HepG2 (cell line): ENCODE results near the gene MAP3K1. TPM values are rescaled to one million over a fixed set of nuclear protein-coding genes. Genes with fewer than 3 reads are reported as not detected.

Experiments
- ATF3 ChIP-seq: sonication (generic); formaldehyde crosslinking; IDR thresholded peaks from 2 replicates; pipeline ENCODE4 v1.4.0; 2020; ENCODE audit warnings: missing genetic modification reagents
- CEBPG ChIP-seq: IDR thresholded peaks from 2 replicates; pipeline ENCODE4 v1.6.1; 2016
- HMGA1 ChIP-seq: sonication (generic); formaldehyde crosslinking; conservative IDR thresholded peaks from 2 replicates; pipeline ENCODE4 v1.4.0; 2020; ENCODE audit warnings: missing genetic modification reagents
- IRF2 ChIP-seq: IDR thresholded peaks from 2 replicates; pipeline ENCODE4 v1.6.1; 2018; ENCODE audit warnings: missing genetic modification reagents, missing compliant biosample characterization
- PCBP1 ChIP-seq: fragments of 200-400 bp; formaldehyde crosslinking; IDR thresholded peaks from 2 replicates; pipeline ENCODE4 v1.6.1; 2017; ENCODE audit warnings: mild to moderate bottlenecking, low read depth, low read length, borderline replicate concordance
- PRDM4 ChIP-seq: sonication (generic); formaldehyde crosslinking; IDR thresholded peaks from 2 replicates; pipeline ENCODE4 v1.9.0; 2021; ENCODE audit warnings: missing genetic modification reagents, borderline replicate concordance
- RBAK ChIP-seq: sonication (generic); formaldehyde crosslinking; IDR thresholded peaks from 2 replicates; pipeline ENCODE4 v1.5.1; 2020; ENCODE audit warnings: mild to moderate bottlenecking, missing genetic modification reagents
- RFX1 ChIP-seq: fragments of 450-650 bp; IDR thresholded peaks from 2 replicates; pipeline ENCODE4 v1.6.1; 2017
- RXRA ChIP-seq: sonication (generic); formaldehyde crosslinking; IDR thresholded peaks from 2 replicates; pipeline ENCODE4 v1.5.1; 2020; ENCODE audit warnings: missing genetic modification reagents
- SMARCE1 ChIP-seq: fragments of 450-650 bp; IDR thresholded peaks from 2 replicates; pipeline ENCODE4 v1.6.1; 2017; ENCODE audit warnings: borderline replicate concordance
- STAG1 ChIP-seq: sonication (generic); formaldehyde crosslinking; IDR thresholded peaks from 2 replicates; pipeline ENCODE4 v1.4.0; 2020; ENCODE audit warnings: missing genetic modification reagents
- ZBTB2 ChIP-seq: sonication (generic); formaldehyde crosslinking; IDR thresholded peaks from 2 replicates; pipeline ENCODE4 v1.8.0; 2022; ENCODE audit warnings: low read depth, missing genetic modification reagents
- ZNF232 ChIP-seq: sonication (generic); formaldehyde crosslinking; IDR thresholded peaks from 2 replicates; pipeline ENCODE4 v1.4.0; 2020; ENCODE audit warnings: missing genetic modification reagents, borderline replicate concordance
- ZNF24 ChIP-seq: fragments of 450-650 bp; IDR thresholded peaks from 2 replicates; pipeline ENCODE4 v1.6.1; 2017; ENCODE audit warnings: antibody characterized with exemption, mild to moderate bottlenecking
- ZNF274 ChIP-seq: sonication (generic); formaldehyde crosslinking; IDR thresholded peaks from 2 replicates; pipeline ENCODE4 v1.5.1; 2020; ENCODE audit warnings: mild to moderate bottlenecking, missing genetic modification reagents
- ZNF432 ChIP-seq: sonication (generic); formaldehyde crosslinking; IDR thresholded peaks from 2 replicates; pipeline ENCODE4 v1.5.0; 2020; ENCODE audit warnings: missing genetic modification reagents, mild to moderate bottlenecking, borderline replicate concordance
- ZNF780A ChIP-seq: sonication (generic); formaldehyde crosslinking; IDR thresholded peaks from 2 replicates; pipeline ENCODE4 v1.8.0; 2022; ENCODE audit warnings: mild to moderate bottlenecking, missing genetic modification reagents, moderate library complexity
- ZNF883 ChIP-seq: sonication (generic); formaldehyde crosslinking; IDR thresholded peaks from 2 replicates; pipeline ENCODE4 v1.5.1; 2020; ENCODE audit warnings: mild to moderate bottlenecking, missing genetic modification reagents; ENCODE audit errors: not compliant biosample characterization
- polyA plus RNA-seq, 8 experiments: library from polyadenylated mRNA; depleted of rRNA in 3 of 8; stranded (reverse) in 7 of 8; unstranded in 1 of 8; fragments of >200 nt; fragmentation: Illumina TruSeq in 4 of 8; extraction: Trizol in 4 of 8; gene quantifications; 2 replicates each; pipeline versions ENCODE4 v1.2.1 to v1.2.3, GENCODE V29; 2011 to 2016; ENCODE audit warnings: low read depth in 4 of 8, missing spikeins in 1 of 8, mixed read lengths in 1 of 8; ENCODE audit not compliant: insufficient read depth in 1 of 8
- total RNA-seq, 5 experiments: library from RNA; depleted of rRNA; stranded (reverse); fragments of >200 nt; fragmentation: Illumina TruSeq; extraction: Trizol; gene quantifications; 2 replicates each; pipeline ENCODE4 v1.2.3, GENCODE V29; 2016; ENCODE audit warnings: low read depth in 1 of 5
- TF ChIP-seq, protein P1 (sequence below): sonication (generic); formaldehyde crosslinking; IDR thresholded peaks from 2 replicates; pipeline ENCODE4 v1.4.0; 2020; ENCODE audit warnings: mild to moderate bottlenecking, missing genetic modification reagents
- TF ChIP-seq, protein P2 (sequence below): IDR thresholded peaks from 2 replicates; pipeline ENCODE4 v1.4.0; 2020; ENCODE audit warnings: mild to moderate bottlenecking, missing genetic modification reagents

MAP3K1 gene
- total and polyA plus RNA-seq, 2 of the 13 experiments (the other 11 are each of a cell fraction or from before 2014, with no cell fraction given) = 16.4 to 30.3 TPM

GRCh38 chr5:56900858-56901578 is 85.7 kb downstream of the MAP3K1 start (continued):
- no peak for TF ChIP-seq PRDM4
- no peak for TF ChIP-seq ZNF232 (CRISPR knock-in tag)
- no peak for TF ChIP-seq ZNF883 (CRISPR knock-in tag)
- TF ChIP-seq, protein P1, sequence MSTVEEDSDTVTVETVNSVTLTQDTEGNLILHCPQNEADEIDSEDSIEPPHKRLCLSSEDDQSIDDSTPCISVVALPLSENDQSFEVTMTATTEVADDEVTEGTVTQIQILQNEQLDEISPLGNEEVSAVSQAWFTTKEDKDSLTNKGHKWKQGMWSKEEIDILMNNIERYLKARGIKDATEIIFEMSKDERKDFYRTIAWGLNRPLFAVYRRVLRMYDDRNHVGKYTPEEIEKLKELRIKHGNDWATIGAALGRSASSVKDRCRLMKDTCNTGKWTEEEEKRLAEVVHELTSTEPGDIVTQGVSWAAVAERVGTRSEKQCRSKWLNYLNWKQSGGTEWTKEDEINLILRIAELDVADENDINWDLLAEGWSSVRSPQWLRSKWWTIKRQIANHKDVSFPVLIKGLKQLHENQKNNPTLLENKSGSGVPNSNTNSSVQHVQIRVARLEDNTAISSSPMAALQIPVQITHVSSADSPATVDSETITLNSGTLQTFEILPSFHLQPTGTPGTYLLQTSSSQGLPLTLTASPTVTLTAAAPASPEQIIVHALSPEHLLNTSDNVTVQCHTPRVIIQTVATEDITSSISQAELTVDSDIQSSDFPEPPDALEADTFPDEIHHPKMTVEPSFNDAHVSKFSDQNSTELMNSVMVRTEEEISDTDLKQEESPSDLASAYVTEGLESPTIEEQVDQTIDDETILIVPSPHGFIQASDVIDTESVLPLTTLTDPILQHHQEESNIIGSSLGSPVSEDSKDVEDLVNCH = no peak
- TF ChIP-seq, protein P2, sequence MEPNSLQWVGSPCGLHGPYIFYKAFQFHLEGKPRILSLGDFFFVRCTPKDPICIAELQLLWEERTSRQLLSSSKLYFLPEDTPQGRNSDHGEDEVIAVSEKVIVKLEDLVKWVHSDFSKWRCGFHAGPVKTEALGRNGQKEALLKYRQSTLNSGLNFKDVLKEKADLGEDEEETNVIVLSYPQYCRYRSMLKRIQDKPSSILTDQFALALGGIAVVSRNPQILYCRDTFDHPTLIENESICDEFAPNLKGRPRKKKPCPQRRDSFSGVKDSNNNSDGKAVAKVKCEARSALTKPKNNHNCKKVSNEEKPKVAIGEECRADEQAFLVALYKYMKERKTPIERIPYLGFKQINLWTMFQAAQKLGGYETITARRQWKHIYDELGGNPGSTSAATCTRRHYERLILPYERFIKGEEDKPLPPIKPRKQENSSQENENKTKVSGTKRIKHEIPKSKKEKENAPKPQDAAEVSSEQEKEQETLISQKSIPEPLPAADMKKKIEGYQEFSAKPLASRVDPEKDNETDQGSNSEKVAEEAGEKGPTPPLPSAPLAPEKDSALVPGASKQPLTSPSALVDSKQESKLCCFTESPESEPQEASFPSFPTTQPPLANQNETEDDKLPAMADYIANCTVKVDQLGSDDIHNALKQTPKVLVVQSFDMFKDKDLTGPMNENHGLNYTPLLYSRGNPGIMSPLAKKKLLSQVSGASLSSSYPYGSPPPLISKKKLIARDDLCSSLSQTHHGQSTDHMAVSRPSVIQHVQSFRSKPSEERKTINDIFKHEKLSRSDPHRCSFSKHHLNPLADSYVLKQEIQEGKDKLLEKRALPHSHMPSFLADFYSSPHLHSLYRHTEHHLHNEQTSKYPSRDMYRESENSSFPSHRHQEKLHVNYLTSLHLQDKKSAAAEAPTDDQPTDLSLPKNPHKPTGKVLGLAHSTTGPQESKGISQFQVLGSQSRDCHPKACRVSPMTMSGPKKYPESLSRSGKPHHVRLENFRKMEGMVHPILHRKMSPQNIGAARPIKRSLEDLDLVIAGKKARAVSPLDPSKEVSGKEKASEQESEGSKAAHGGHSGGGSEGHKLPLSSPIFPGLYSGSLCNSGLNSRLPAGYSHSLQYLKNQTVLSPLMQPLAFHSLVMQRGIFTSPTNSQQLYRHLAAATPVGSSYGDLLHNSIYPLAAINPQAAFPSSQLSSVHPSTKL (CRISPR knock-in tag) = 0 out of 2 replicates have a peak, but pooled peaks have one; percentile 21
- no peak for TF ChIP-seq SMARCE1
- TF ChIP-seq ATF3 (CRISPR knock-in tag) = no peak
- TF ChIP-seq ZNF24 = 0 out of 2 replicates have a peak, but pooled peaks have one; percentile 16
- TF ChIP-seq STAG1 (CRISPR knock-in tag) = peak; percentile 91
- no peak for TF ChIP-seq HMGA1 (CRISPR knock-in tag)
- TF ChIP-seq ZBTB2 = no peak
- no peak for TF ChIP-seq RXRA (CRISPR knock-in tag)
- TF ChIP-seq RFX1 = no peak
- TF ChIP-seq PCBP1 = no peak
- TF ChIP-seq RBAK (CRISPR knock-in tag) = no peak
- no peak for TF ChIP-seq ZNF432 (CRISPR knock-in tag)
- TF ChIP-seq CEBPG (CRISPR knock-in tag) = peak; percentile 57
- TF ChIP-seq ZNF780A (CRISPR knock-in tag) = 0 out of 2 replicates have a peak, but pooled peaks have one; percentile 31
- no peak for TF ChIP-seq ZNF274 (CRISPR knock-in tag)
- TF ChIP-seq IRF2 (CRISPR knock-in tag) = 0 out of 2 replicates have a peak, but pooled peaks have one; percentile 17
